IPS-18c (cell line): ENCODE data around the gene CTSE.
"Not testable (repeated sequence)": the region's sequence is repeated elsewhere in the genome, so short reads cannot be mapped to it uniquely, and the experiment has no call there.

Experiments used
- H3K4me3 ChIP-seq: 2 replicates; pipeline ENCODE4 v1.7.0; 2013; ENCODE audit warnings: low read depth, mild to moderate bottlenecking, low read length, moderate library complexity; ENCODE audit not compliant: insufficient read depth
- H3K9me3 ChIP-seq: one replicate; pipeline ENCODE4 v1.6.1; 2013; ENCODE audit warnings: mild to moderate bottlenecking, low read length, moderate library complexity; ENCODE audit not compliant: control insufficient read depth, insufficient read depth

Gene CTSE

DNA sequence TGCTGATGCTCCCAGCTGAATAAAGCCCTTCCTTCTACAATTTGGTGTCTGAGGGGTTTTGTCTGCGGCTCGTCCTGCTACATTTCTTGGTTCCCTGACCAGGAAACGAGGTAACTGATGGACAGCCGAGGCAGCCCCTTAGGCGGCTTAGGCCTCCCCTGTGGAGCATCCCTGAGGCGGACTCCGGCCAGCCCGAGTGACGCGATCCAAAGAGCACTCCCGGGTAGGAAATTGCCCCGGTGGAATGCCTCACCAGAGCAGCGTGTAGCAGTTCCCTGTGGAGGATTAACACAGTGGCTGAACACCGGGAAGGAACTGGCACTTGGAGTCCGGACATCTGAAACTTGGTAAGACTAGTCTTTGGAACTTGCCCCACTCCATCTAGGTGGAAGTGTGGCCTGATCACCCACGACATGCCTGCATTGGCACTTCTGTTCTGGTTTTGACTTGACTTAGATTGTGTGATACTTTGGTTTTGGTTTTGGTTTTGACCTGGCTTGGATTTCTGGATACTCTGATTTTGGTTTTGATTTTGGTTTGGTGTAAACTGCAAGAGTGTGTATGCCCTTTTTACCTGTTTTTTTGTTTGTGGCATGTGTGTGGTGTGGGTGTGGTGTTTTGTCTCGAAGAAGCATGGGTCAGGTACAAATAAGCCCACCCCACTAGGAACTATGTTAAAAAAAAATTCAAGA, 29.4 kb upstream of the CTSE start, which contains the start of gene RHEX:
Gene RHEX (plus strand): TSS at position 255 of the 692 bp plus-strand sequence. CDS start 44,656 bp downstream, outside the sequence.
- H3K4me3 ChIP-seq, H3K9me3 ChIP-seq: not testable (repeated sequence)

DNA sequence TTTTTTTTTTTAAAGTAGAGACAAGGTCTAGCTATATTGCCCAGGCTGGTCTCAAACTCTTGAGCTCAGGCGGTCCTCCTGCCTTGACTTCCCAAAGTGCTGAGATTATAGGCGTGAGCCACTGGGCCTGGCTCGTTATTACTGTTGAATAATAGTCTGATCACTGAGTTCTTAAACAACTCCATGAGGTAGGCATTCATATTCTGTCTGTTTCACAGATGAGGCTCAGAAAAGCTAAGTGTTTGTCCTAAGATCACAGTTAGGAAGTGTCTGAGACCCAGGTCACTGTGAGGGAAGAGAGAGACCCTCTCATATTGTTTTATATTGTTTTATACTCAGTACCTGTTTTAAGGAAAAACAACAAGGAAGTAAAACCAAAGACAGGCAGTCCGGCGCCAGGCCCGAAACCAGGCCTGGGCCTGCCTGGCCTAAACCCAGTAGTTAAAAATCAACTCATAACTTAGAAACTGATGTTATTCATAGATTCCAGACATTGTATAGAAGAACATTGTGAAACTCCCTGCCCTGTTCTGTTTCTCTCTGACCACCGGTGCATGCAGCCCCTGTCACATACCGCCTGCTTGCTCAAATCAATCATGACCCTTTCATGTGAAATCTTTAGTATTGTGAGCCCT, 28.7 kb upstream of the CTSE start:
- not testable (repeated sequence) for H3K9me3 ChIP-seq, H3K4me3 ChIP-seq

DNA sequence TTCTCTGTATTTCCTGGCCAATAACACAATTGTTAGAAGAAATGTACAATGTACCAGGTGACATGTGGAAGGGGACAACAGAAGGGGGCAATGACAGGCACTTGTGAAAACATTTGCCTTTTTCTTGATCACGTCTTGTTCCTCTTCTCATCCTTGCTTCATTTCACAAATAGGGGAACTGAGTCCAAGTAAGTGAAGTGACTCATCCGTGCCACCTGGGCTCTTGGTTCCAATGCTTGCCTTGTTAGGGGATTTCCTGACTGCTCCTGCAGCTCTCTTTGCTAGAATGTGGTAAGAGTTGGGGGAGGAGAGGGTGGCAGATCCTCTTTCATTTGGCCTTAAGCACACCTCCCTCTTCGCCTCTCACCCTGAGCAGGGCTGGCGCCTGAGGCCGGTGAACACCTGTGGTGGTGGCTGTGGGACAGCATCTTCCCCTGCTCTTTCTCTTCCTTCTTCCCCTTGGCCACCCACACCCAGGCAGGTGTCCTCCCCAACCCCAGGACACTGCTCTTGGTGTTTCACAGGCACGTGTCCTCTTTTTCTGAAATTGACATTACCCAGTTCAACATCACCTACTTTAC, 27.1 kb upstream of the CTSE start:
- no peak overlapping the region for H3K4me3 ChIP-seq

DNA sequence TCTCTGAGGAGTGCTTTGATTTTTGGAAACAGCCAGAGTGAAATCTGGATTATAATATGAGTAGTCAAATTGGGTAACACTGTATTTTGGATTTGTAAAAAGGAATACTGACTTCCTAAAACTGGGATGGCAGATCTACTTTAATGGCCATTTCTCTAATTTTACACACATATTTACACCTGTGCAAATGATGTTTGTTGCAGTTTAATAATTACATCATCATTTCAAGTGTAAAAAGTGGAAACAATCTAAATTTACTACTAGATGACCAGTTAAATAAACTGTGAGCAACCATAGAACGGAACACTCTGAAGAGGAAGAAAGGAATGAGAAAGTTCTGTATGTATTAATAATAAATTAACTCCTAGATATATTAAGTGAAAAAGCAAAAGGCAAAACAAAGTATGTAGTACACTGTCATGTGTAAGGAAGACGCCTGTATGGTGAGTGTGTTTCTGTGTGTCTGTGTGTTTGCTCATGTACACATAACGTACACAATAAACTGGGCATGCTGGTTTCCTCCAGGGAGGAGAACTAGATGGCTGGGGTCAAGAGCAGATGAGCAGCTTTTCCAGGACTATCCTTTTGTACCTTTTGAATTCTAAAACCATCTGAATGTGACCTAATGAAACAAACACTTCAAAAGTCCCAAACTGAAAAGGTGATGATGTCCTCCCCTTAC, 26.4 kb upstream of the CTSE start:
- H3K4me3 ChIP-seq = no peak overlapping the region
- H3K9me3 ChIP-seq = no peaks in the 10 kb centered on the region

More for the DNA sequence above, 27.1 kb upstream of the CTSE start:
- H3K9me3 ChIP-seq = no peaks in the 10 kb centered on the region

DNA sequence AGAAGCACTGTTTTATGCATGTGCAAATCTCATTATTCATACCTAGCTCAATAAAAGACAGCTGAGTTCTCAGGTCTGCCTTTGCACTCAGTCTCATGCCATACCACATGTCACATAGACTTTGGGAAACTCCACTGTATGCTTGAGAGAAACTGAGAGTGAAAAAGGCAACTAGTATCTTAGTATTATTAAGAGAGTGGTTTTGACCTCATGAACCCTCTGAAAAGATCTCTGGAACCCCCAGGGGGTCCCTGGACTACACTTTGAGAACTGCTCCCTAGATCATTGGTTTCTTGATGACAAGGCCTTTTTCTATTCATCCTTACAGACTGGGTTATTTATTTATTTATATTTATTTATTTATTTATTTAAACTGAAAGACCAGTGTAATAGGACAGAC, 25.6 kb upstream of the CTSE start:
- no peaks in the 10 kb centered on the region for H3K9me3 ChIP-seq
- H3K4me3 ChIP-seq = no peak overlapping the region

DNA sequence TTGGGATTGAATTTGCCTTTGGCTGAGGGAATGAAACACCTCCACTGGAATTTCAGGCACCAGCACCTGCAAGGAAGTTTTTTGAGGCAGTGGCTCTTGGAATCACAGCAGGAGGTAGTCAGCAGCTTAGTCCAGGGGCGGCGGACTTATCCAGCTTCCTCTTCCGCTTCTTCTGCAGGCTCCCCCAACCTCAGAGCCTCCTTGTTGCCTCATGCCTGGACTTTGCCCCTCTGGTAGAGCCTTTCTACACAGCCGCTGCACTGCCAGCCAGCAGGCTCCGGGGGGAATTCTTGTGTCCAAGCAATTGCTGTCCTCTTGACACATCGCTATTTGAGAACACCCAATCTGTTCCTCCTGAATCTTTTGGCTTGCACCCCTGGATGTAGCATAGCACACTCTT, 24.9 kb upstream of the CTSE start:
- Histone ChIP-seq H3K9me3 (no peaks in the 10 kb centered on the region), H3K4me3 (no peak overlapping the region)

DNA sequence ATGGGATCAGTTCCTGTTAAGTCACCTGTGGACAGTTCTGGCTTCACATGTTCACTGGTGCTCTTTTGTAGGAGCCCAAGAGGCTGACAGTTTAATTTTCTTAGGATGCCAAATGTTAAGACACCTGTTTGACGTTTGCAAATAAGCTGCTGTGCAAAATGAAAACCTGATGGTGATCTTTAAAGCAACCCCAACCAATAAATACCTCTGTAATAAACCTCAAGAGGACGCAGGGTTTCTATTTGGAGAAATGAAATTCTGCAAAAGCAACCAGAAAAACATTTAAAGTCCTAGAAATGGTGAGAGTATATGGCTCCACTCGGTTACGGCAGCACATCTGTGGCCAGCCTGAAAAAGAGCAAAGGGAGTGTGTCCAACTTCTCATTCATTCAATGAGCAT, 23.6 kb upstream of the CTSE start:
- no peak overlapping the region for H3K4me3 ChIP-seq

DNA sequence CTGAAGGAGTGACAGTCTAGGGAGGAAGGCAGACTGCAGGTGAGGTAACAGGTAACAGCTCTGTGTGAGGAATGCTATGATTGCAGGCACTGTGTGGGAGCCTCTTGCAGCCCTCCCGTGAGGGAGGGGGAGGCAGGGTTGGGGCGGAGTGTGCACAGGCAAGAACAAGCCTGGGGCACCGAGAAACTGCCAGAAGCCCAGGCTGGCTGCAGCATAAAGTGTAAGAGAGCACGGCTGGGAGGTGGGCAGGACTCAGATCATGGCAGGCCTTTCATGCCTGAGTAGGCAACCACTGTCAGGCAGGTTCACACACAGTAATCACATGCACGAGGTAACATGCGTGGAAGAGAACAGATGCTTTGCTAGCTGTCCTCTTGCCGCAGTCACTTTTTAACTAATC, 17.9 kb upstream of the CTSE start:
- Histone ChIP-seq H3K9me3 (no peaks in the 10 kb centered on the region), H3K4me3 (no peak overlapping the region)

More for the DNA sequence above, 23.6 kb upstream of the CTSE start:
- H3K9me3 ChIP-seq = no peaks in the 10 kb centered on the region

DNA sequence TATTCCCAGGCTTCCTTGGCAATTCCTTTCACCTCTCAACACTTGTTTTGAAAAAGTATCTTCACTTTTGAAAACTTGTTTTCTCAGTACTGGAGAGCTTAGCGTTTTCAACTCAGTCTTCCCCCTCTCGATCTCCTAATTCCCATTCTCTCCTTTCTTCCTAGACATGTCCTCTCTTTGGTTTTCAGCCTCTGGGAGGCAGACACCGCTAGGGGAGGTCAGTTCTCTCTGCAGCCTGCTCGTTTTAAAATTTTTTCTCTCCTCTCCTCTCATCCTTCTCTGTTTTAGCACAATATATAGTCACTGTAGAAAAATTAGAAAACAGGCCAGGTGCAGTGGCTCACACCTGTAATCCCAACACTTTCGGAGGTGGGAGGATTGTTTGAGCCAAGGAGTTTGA, 16.6 kb upstream of the CTSE start:
- no peaks in the 10 kb centered on the region for H3K9me3 ChIP-seq

DNA sequence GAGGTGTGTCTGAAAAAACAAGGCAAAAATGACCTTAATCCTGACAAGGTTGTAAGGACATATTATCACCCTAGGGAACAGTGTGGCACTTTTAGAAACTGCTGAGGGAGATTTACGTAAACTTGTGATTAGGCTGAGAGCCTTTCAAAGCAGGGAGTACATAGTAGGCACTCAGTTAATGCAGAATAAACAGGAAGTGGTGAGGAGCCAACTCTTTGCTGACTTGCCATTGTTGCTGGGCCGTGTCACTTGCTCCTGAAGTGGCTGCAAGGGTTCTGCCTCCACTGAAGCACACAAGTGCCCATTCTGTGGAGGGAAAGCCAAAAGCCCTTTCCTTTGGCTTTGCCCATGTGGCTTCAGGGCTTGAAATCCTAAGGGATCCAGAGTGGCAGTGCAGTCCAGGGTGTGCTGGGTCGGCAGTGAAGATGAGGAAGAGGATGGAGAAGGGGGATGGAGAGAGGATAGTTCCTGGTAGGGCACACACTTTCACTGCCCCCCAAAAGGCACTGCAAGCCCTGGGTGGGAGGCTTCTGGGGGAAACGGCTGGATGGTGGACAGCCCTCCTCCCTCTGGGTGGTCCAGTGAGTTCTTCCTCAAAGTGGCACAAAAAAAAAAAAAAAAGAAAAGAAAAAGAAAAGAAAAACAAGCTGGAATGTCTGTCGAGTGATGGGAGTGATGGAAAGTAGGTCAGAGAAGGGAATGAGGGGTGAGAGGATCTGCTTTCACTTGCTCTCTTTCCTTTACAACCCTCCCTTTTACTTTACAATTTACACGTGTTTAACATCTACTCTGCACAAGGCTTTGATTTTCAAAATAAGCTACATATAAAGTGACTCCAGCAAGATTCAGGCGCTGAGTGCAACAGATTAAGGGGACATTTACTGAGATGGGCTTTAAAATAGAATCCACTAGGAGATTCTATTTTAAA, 15.6 kb upstream of the CTSE start:
- H3K9me3 ChIP-seq = no peaks in the 10 kb centered on the region
- no peak overlapping the region for H3K4me3 ChIP-seq

More for the DNA sequence above, 16.6 kb upstream of the CTSE start:
- H3K4me3 ChIP-seq = no peak overlapping the region

DNA sequence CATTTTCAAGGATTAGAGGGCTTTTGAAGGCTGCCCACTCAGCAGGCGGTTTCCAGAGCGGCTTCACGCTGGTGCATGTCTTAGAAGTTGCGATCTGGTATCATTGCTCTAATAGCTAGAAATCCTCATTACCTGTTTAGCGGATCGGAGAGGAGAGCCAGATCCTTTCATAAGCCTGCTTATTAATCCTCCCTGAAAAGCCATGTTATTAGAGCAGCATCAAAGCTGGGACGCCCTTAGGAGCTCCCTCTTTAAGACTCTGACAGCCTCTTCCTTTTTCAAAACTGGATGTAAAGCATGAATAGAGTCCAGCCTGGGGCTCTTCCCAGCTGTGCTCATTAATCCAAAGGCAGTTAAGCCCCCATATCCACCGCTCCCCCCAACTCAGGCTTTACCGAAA, 13.9 kb upstream of the CTSE start:
- H3K9me3 ChIP-seq = no peaks in the 10 kb centered on the region
- H3K4me3 ChIP-seq = no peak overlapping the region

DNA sequence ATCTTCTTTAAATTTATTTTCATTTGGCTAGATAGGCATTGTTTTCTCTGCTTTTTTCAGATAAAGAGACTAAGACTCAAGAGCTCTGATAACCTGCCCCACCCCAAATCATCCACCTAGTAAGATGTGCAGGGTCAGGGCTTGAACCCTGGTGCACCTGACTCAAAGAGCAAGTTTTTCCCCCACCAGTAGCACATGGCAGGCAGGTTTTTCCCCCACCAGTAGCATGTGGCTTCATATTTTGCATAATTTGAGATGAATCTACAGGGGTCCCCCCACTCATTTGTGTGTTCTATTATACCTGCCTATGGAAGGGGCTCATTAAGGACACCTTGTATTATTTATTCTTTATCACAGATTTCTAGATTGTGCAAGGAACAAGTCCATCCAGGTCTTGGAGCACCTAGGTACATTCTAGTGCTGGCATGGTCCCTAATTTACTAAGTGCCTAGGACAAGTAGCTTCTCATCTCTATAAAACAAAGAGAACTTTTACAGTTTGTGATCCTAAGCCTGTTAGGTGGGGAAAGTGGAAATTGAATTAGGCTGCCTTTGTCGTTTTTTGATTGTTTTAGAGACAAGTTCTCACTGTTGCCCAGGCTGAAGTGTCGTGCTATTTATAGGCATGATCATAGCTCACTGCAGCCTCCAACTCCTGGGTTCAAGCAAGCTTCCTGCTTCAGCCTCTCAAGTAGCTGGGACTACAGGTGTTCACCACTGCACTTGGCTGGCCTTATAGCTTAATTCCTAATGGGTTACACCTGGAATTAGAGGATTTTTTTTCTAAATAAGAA, 13.2 kb upstream of the CTSE start:
- Histone ChIP-seq H3K9me3 (no peaks in the 10 kb centered on the region), H3K4me3 (no peak overlapping the region)

DNA sequence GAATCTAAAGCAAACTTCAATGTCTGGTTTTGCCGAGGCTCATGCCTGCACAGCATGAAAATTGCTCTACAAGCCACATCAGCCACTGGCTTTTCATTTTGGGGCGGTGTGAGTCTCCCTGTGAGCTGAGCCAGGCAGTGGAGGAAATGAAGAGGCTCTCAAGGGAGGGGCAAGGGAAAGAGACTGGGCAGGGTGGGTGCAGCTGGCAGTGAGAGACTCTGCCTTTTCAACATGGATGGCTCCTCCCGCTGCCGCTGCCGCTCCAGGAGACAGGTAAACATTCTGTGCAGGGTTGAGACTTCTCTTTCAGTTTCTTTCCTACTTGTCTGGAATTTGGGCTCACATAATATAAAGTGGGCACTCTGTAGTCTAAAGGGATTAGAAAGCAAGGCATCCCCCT, 11.3 kb upstream of the CTSE start:
- H3K4me3 ChIP-seq = no peak overlapping the region
- H3K9me3 ChIP-seq = no peaks in the 10 kb centered on the region

DNA sequence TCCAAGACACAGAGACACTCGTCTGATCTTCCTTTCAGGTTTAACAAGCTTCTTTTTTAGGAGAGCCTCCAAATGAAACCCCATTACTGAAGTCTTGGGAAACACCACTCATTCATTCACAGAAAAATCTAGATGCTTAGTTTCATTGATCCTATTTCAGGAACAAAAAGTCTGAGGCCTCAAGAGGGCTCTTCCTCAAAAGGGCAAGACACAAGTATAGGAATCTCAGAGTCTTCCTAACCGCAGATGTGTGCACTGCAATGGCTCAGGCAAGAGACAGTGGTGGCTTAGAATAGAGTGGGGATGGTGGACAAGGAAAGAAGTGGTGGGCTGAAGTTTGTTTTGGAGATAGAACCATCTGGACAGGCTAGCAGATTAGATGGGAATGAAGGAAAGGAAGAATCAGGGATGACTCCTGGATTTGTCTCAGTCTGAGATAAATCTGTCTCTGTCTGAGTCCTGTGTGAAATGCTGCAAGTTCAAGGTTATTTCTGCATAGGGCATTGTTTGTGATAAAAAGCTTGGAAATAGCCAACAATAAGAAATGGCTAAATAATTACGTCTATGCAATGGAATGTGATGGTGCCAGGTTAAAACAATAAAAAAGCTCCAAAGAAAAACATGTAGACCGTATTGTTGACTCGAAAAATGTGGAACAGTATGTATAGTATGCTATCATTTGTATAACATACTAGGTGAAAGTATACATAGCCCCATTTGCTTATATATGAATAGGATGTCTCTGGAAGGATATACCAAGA, 8.9 kb upstream of the CTSE start:
- Histone ChIP-seq H3K4me3 (no peak overlapping the region), H3K9me3 (no peaks in the 10 kb centered on the region)

DNA sequence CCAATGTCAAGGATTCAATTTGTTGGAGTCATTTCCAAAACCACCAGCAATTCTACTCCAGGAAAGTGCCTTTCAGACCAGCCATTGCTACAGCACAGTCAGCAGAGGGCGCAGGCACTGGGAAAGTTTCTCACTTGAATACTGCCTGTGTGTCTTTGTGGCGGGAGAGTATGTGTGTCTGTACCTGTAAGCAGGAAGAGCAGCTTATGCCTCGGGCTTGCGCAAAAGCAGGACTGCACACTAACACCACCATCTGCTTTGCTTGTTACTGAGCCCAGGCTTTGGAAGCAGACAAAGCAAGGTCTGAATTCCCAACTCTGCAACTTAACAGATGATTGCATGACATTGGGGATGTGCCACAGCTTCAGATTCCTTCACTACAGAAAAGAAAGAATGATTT, 7.0 kb upstream of the CTSE start:
- Histone ChIP-seq H3K4me3 (no peak overlapping the region), H3K9me3 (no peaks in the 10 kb centered on the region)

DNA sequence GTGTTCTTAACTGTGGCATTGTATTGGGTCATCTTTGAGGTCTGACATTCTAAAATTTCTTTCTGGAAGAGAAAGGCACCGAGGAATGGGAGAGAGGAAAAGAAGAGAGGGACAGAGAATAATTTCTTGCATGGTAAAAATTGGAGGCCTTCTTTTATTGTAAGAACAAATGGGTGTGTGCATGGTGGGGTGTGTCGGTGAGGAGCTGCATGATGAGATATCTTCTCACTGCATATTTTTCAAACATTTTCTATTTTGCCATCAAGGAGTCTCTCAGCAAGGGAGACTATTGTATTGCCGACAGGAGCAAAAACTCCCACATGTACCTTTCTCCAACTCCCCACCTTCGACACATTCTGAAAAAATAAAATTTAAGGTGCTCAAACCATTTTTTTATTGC, 6.5 kb upstream of the CTSE start:
- H3K4me3 ChIP-seq = no peak overlapping the region

More for the DNA sequence above, 6.5 kb upstream of the CTSE start:
- H3K9me3 ChIP-seq = no peaks in the 10 kb centered on the region
